GM11168 (cell line): Measurements from ENCODE around the gene BOC.

Experiments
- in situ Hi-C: fragments of 300-500 bp; cut with MboI; formaldehyde crosslinking; loops from one replicate; pipeline ENCODE4 v1.12.0; 2022; ENCODE audit warnings: low sequenced_read_pairs; ENCODE audit not compliant: unreplicated experiment

Gene BOC

DNA sequence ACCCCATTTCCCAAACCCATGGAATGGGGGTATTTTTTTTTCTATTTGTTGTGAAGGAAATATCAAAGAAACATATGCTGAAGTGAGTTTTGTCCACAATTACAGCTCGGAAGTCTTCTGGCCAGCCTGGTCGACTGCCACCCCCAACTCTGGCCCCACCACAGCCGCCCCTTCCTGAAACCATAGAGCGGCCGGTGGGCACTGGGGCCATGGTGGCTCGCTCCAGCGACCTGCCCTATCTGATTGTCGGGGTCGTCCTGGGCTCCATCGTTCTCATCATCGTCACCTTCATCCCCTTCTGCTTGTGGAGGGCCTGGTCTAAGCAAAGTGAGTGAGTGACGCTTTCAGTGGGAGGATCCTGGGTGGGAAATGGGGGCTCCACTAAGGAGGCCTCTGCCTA is 71.9 kb downstream of the BOC start:
- in situ Hi-C loops: no loop called here

DNA sequence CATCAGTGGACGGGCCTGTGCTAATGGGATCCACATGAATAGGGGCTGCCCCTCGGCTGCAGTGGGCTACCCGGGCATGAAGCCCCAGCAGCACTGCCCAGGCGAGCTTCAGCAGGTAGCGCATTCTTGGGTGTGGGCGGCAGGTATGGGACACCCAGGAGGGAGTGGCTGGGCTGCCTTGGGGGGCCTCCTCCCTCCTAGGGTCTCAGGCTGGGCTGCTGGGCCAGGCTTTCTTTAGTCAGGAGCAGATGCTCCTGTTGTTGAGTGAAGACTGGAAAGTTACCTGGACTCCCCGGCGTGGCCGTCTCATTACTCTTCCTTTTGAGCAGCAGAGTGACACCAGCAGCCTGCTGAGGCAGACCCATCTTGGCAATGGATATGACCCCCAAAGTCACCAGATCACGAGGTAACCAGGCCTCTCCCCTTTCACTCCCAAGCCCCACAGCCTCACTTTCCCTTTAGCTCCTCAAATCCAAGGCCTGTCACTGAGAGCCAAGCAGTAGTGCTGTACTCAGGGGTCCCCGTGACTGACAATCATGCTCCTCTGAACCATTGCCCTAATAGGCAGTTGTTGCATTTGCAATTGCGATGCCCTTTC is 73.2 kb downstream of the BOC start:
- in situ Hi-C loops: loop anchor here (5.0 kb wide), 2 partner anchors 152 to 227 kb away; no protein-coding TSS in a partner anchor

DNA sequence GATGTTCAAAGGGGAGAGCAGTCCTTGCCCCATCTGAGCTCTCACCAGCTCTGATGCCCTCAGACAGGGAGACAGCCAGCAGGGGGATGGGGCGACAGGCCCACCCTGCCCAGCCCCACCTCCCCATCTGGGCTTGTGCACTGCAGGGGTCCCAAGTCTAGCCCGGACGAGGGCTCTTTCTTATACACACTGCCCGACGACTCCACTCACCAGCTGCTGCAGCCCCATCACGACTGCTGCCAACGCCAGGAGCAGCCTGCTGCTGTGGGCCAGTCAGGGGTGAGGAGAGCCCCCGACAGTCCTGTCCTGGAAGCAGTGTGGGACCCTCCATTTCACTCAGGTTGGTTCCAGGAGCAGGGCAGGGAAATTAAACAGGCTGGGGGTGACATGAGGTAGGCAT is 73.9 kb downstream of the BOC start:
- in situ Hi-C loops: loop anchor here (5.0 kb wide), 2 partner anchors 153 to 228 kb away; no protein-coding TSS in a partner anchor

DNA sequence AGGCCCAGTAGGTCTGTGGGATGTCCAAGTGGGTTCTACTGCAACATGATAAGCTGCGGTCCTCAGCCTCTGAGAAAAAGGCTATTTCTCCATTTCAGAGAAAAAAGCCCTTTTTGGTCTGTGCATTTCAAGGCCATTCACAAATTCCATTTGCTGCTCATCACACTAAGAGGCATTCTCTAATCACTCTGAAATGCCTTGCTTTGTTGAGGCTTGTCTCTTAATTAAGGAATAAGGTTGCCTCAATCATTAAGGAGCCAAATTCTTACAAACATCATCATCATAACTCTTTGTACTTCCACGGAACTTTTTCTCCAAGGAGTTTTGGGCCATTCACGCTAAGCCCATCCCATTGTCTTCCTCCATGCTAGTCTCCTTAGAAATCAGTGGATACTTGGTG is 74.4 kb downstream of the BOC start:
- in situ Hi-C loops: loop anchor here (5.0 kb wide), 2 partner anchors 153 to 228 kb away; no protein-coding TSS in a partner anchor

DNA sequence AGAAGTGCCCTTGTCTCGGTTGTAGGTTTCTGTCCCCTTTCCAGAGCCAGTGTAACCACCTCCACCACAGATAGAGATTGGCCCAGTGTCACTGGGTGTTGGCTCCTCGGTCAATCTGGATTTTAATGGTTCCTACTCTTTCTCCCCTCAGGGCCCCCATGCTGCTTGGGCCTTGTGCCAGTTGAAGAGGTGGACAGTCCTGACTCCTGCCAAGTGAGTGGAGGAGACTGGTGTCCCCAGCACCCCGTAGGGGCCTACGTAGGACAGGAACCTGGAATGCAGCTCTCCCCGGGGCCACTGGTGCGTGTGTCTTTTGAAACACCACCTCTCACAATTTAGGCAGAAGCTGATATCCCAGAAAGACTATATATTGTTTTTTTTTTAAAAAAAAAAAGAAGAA is 75.2 kb downstream of the BOC start:
- in situ Hi-C loops: loop anchor here (5.0 kb wide), 2 partner anchors 154 to 229 kb away; no protein-coding TSS in a partner anchor

DNA sequence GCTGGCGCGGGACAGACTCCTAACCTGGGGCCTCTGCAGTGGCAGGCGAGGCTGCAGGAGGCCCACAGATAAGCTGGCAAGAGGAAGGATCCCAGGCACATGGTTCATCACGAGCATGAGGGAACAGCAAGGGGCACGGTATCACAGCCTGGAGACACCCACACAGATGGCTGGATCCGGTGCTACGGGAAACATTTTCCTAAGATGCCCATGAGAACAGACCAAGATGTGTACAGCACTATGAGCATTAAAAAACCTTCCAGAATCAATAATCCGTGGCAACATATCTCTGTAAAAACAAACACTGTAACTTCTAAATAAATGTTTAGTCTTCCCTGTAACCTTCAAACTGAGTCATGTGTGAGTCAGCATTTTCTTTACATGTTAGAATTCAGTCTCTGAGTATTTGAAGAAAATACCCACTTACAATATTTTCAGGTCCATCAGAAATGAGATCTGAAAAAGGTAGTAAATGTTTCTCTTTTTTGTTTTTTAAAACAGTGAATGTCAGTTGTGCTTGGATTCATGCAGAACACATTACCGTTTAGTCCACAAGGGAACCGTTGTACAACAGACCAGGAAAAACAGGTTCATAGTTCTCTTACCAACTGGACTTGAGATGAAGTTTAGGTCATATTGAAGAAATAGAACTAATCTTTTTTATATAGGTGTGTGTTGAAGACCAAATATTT is 75.9 kb downstream of the BOC start:
- in situ Hi-C loops: loop anchor here (5.0 kb wide), 2 partner anchors 155 to 230 kb away; no protein-coding TSS in a partner anchor

DNA sequence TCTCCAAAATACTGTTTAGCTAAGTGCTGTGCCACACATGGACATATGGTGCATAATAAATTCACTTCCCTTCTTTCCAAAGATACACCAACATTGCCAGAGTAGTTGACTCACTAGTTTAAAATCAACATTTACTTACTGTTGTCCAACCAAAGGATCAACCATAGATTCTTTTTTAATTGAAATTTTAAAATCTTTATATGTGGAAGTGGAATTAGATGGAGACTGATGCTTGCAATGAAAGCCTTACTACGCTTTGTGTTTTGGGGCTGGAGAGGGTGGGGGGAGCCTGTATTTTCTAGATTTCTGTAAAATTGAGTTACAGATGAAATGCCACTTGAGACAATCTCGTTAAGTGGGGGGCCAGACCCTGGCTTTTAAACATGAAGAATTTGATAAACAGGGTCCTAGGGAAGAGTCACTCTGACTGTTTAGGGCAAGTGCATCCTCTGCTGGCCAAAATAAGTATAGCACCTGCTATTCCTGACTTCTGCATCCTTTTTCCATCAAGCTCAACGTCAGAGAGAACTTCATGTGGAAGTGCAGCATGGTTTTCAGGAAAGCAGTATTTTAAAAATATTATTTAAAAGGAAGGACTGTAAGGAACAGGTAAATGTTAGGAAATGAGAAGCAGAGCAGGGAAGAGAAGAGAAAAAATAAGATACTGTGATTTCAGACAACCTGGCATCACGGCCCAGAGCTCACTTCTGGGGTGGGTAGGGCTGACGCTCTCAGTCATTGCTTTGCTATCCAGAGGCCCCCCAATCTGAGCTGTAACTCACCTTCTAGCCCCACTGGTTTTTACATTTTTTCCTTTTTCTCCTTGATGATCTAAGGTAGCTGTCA is 76.7 kb downstream of the BOC start:
- in situ Hi-C loops: loop anchor here (5.0 kb wide), 2 partner anchors 156 to 231 kb away; no protein-coding TSS in a partner anchor

DNA sequence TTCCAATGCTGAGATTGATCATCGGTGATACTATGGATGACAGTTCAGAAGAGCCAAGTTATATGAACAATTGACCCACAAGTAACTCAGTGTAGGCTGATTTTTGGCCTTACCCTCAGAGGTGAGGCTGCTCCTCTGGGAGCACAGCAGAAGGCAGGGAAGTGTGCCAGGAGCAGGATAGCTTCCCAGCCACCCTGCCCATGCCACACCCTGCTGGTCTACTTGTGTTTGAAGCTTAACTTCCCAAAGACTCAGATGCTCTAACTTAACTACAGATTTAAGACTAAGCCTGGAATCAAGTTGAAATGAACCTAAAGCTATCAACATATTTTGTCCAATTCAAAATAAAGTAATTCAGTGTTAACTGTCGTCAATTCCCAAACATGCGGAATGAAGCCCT is 77.5 kb downstream of the BOC start:
- in situ Hi-C loops: loop anchor here (5.0 kb wide), 2 partner anchors 157 to 232 kb away; no protein-coding TSS in a partner anchor

DNA sequence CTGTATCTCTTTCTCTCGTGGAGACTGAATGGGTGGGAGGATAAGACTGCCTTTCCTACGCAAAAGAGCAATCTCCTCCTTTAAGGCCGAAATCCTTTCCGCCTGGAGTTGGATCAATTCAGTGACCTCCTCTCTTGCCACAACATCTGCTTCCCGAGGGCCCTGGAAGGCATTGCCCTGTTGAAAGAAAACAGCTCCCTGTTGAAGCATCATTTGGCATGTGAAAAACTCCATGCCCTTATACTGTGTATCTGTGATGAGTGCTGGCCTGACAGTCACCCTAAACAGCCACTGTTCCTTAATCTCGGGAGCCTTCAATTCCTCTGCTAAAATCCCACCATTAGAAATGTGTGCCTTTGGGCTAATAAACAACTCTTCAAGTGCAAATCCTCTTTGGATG is 80.2 kb downstream of the BOC start:
- in situ Hi-C loops: no loop called here

DNA sequence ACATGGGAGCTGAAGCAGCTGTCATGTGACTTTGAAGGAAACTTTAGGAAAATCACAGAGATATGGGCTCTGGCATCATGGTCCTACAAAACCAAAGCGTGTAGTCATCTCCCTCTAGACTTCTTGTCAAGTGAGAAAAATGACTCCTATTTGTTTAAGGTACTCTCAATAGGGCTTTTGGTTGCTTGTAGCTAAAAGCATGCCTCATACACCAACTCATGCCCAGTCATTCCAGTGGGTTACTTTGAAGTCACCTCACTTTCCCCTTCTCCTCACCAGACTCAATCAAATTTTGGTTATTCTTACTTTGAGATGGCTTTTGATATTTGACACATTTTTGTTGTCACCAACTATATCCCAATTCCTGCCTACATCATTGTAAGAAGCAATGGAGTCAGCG is 81.6 kb downstream of the BOC start:
- in situ Hi-C loops: no loop called here

DNA sequence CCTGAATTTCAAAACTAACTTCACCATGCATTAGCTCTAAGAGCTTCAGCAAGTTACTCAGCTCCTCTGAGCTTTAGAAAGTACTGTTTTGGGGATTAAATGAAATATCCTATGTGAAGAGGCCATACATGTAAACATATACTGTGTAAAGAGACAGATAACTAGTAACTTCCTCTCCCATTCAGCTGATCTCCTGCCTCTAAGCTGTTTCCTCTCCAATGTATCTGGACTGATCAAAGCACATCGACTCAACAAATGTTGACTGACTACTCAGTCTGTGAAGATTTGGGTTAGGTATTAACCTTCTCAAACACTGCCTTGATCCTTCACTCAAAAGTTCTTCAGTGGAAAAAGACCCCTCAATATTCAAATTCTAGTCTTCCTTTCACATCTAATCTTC is 82.0 kb downstream of the BOC start:
- in situ Hi-C loops: no loop called here

DNA sequence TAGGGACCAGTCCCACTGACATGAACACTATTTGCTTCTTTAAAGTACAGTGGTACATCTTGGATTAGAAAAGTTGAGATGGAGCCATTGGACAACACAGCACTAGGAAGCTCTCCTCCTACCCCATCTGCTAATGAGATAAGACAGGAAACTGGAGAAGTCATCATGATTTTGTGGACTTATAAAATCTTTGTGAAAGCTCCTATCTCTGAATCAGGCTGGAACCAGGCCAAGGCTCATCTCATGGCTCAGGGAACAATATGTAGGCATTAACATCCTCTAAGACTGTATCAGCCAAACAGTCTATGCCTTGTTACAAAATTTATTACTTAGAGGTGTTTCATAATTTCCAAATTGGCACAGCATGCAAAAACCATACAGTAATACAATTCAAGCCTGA is 84.1 kb downstream of the BOC start:
- in situ Hi-C loops: no loop called here

DNA sequence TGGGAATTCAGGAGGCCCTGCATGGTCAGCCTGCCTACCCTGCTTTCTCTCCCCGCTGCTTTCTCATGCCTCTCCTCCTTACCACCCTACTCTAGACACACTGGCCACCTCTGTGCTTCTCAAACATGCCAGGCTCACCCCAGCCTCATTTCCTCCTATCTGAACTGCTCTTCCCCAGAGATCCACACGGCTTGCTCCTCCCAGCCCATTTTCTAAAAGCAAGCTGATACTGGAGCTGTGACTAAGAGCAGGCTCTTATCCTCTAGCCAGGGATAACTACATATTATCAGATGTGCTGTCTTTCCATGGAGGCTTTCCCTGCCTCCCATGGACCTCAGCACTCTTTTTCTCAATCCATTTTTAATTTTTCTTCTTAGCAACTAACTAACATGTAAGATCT is 85.9 kb downstream of the BOC start:
- in situ Hi-C loops: no loop called here

DNA sequence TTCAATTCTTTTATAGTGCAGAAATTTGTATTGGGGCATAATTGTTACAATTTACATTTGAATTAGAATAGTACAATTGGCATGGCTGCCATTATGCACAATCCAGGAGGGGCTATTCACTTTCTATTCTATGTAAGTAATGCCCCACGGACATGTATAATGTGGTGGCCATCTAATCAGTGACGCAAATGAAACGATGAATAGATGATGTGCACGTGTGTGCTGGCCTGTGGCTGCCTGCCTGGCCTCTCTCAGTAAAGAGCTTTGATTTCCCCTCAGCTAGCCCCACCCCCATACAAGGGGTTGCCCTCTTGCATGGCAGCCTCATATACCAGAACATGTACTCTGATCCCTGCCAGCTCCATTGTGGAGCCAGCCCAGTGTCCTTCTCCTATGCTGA is 86.5 kb downstream of the BOC start:
- in situ Hi-C loops: no loop called here

DNA sequence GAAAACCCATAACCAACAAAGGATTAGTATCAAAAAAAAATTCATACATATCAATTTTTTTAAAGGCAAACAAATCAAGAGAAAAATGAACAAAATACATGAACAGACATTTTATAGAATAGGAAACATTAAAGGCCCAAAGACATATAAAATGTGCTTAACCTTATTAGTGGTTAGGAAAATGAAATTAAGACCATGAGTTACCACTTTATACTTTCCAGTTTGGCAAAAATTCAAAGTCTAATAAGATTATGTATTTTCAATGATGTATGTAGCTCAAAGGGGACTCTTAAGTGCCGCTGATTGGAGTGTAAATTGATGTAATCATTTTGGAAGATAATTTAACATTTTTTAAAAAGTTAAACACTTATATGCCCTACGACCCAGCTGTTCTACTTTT is 89.2 kb downstream of the BOC start:
- in situ Hi-C loops: no loop called here

DNA sequence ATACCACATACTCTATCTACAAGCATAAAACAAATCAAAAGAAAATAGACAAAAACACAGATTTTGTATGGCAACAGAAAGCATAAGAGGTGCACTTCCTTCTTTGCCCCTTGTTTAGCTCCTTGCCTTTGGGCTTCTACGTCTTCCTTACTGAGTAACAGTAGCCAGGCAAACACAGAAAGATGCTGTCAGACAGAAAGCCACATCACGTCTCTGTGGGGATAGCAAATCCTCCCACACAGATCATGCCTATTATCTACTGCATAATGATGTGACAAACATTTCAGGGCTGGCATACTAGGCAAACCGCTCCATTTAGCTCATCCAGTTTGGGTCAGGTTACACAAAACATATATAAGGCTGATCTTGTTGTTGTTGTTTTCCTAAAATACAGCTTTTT is 92.7 kb downstream of the BOC start:
- in situ Hi-C loops: no loop called here

DNA sequence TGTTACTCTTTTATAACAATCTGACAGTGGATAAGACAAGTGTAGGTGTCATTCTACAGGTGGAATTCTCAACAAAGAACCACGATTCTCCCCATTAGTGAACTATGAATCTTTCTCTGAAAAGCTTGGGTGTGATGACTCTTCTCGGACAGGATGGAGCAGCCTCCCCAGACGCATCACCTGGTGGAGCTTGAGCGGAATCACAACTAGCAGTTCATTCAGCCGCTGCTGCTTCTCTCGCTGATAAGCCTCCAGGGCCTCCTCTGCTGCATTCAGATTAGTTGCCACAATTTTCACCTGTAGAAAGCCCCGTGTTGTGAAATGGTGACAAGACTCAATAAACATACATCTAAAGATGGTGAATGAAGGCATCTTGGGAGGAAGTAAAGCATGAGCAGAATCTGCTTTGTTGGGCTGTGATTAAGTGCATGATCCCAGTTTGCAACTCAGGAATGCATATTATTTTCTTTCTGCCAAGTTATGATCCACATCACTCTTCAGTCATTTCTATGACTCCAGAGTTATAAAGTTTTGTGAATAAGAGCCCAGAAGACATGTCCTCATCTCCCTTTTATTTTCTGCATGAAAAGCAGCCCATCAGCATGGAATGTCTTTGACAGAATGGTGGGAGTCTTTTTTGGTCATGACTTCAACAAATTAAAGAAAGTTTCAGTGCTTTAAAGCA is 93.6 kb downstream of the BOC start:
- in situ Hi-C loops: no loop called here

DNA sequence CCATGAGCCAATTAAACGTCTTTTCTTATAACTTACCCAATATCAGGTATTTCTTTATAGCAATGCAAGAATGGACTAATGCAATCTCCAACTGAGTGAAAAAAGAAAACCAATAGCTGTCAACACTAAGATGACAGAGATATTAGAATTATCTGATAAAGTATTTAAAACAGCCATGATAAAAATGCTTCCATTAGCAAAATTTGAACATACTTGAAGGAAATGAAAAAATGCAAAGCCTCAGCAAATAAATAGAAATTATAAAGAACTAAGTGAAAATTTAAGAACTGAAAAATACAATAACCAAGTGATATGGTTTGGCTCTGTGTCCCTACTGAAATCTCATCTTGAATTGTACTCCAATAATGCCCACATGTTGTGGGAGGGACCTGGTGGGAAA is 99.6 kb downstream of the BOC start:
- in situ Hi-C loops: no loop called here

DNA sequence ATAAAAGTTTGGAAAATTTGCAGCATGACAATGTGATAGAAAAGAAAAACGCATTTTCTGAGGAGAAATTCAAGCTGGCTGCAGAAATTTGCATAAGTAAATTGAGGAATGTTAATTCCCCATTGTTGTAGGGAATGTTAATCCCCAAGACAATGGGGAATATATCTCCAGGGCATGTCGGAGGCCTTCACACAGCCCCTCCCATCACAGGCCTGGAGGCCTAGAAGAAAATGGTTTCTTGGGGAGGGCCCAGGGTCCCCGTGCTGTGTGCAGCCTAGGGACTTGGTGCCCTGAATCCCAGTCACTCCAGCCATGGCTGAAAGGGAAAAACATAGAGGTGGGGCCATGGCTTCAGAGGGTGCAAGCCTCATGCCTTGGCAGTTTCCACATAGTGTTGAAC is 101.1 kb downstream of the BOC start:
- in situ Hi-C loops: no loop called here

DNA sequence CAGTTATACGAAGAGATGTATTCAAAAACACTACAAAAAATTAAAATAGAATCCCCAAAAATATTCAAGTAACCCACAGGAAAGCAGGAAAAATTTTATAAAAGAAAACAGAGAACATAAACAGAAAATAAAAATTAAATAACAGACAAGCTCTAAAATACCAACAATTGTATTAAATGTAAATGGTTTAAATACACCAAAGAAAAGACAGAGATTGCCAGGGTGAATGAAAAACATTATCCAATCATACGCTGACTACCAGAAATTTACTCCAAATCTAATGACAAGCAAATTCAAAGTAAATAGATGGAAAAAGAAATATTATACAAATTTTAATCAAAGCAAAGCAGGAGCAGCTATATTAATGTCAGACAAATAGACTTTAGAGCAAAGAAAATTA is 103.6 kb downstream of the BOC start:
- in situ Hi-C loops: no loop called here
